ENCODE data around the gene KCNK5.
A peak's percentile ranks its signal among the peaks of the same experiment; 100 is the strongest.

The KCNK5 gene

DNA sequence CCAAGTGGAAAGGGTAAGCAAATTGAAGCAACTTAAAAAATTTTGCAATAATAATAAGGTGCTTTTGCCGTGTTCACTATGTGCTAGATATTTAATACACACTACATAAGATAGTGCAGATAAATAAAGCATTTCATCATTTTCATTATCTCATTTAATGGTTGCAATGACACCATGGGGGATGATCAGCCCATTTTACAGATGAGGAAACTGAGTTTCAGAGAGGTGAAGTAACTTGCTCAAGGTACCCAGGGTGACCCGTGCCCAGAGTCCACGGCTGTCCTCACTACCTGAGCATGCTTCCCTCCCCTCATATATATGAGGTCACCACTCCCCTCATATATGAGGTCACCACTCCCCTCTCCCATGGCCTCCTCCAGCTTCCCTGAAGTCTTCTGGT is 7.5 kb upstream of the KCNK5 start:
- H3K36me3 Mint-ChIP-seq (ENCODE audit: low read depth), result no peaks in the 10 kb centered on the region
- no peak overlapping the region for H3K27ac Mint-ChIP-seq
- no peak overlapping the region for H3K4me3 Mint-ChIP-seq
- peaks cover 3% of the 10 kb centered on the region for H3K4me1 Mint-ChIP-seq
- H3K27me3 Mint-ChIP-seq (ENCODE audit: low read depth), result peaks cover 7% of the 10 kb centered on the region
- TF ChIP-seq, protein P1, sequence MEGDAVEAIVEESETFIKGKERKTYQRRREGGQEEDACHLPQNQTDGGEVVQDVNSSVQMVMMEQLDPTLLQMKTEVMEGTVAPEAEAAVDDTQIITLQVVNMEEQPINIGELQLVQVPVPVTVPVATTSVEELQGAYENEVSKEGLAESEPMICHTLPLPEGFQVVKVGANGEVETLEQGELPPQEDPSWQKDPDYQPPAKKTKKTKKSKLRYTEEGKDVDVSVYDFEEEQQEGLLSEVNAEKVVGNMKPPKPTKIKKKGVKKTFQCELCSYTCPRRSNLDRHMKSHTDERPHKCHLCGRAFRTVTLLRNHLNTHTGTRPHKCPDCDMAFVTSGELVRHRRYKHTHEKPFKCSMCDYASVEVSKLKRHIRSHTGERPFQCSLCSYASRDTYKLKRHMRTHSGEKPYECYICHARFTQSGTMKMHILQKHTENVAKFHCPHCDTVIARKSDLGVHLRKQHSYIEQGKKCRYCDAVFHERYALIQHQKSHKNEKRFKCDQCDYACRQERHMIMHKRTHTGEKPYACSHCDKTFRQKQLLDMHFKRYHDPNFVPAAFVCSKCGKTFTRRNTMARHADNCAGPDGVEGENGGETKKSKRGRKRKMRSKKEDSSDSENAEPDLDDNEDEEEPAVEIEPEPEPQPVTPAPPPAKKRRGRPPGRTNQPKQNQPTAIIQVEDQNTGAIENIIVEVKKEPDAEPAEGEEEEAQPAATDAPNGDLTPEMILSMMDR (IDR thresholded peaks at IDR 0.05; ENCODE audit: unreplicated experiment in 3 of 3), result no peak
- H3K9me3 Mint-ChIP-seq, result no peaks in the 10 kb centered on the region

DNA sequence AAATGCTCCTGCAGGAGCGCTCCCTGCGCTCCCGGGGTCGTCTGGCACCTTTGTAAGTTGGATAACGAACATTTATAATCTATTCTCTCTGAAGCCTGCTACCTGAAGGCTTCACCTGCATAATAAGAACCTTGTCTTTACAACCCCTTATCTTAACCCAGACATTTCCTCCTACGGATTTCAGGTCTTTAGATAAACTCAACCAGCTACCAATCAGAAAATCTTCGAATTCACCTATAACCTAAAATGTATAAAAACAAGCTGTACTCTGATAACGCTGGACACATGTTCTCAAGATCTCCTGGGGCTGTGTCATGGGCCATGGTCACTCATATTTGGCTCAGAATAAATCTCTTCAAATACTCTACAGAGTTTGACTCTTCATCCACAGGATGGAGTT is 4.1 kb upstream of the KCNK5 start:
- peaks cover 16% of the 10 kb centered on the region for H3K4me1 Mint-ChIP-seq
- peak overlapping the region in 1 of 3 experiments; percentile 18 for H3K27ac Mint-ChIP-seq
- H3K36me3 Mint-ChIP-seq (ENCODE audit: low read depth), result no peaks in the 10 kb centered on the region
- no peaks in the 10 kb centered on the region for H3K9me3 Mint-ChIP-seq
- TF ChIP-seq, protein P1 (IDR thresholded peaks at IDR 0.05; ENCODE audit: unreplicated experiment in 3 of 3), result no peak
- peaks cover 29% of the 10 kb centered on the region for H3K27me3 Mint-ChIP-seq (ENCODE audit: low read depth)
- no peak overlapping the region for H3K4me3 Mint-ChIP-seq

DNA sequence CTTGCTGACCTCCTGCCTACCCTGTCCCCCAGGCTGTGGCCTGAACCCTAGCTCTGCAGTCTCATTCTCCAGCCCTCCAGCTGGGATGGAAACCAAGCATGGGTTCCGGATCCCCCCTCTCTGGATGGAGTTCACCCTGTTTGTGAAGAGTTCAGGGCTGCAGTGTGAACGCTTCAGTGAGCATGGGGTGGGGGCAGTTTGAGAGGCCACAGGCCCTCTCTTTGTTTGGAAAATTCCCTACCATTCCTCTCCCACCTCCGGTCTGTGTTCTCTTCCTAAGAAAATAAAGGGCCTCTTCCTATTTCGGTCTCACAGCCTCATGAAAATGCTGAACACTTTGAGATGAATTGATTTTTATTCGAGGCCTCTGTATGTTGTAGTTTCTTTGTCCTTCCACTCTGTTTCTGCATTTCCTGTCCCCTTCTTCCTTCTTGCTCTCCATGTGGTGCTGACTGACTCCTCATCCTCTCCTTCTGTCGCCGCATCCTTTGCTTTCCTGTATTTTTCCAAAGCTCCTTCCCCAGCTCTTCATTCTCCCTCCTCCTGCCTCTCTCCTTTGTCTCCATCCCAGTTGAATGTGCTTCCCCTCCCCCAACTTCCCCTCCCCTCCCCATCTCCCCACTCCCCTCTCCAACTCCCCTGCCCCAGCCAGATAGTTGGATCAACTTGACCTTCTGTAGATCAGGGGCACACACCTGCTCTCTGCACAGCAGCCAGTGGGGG is 2.4 kb upstream of the KCNK5 start:
- TF ChIP-seq, protein P1 (IDR thresholded peaks at IDR 0.05; ENCODE audit: unreplicated experiment in 3 of 3), result no peak
- peaks cover 25% of the 10 kb centered on the region for H3K4me1 Mint-ChIP-seq
- no peaks in the 10 kb centered on the region for H3K36me3 Mint-ChIP-seq (ENCODE audit: low read depth)
- peak overlapping the region; percentile 37 to 51 (median 47) for H3K4me3 Mint-ChIP-seq
- H3K9me3 Mint-ChIP-seq, result no peaks in the 10 kb centered on the region
- H3K27ac Mint-ChIP-seq, result peak overlapping the region; percentile 86 to 96 (median 89)
- peaks cover 34% of the 10 kb centered on the region for H3K27me3 Mint-ChIP-seq (ENCODE audit: low read depth)

DNA sequence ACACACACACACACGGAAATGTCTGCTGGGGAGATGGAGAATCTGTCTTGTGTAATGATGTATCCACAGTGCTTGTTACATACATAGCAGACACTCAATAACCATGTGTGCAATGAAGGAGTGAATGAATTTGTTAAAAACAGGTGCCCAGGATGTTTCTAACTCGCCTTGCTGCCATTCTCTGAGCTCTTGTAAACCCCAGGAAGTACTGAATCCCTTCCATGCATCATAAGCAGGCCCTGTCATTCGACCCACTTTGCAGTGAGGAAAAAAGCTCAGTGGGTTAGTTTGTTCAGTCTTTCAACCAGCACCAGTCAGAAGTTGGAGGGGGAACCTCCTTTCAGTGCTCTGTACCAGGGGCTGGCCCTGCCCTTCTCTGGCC is 1.4 kb upstream of the KCNK5 start:
- Mint-ChIP-seq H3K27ac (peak overlapping the region in 2 of 3 experiments; percentile 89 to 96), H3K36me3 (ENCODE audit: low read depth) (no peaks in the 10 kb centered on the region), H3K4me3 (peak overlapping the region; percentile 77 to 87 (median 79)), H3K9me3 (no peaks in the 10 kb centered on the region), H3K27me3 (ENCODE audit: low read depth) (peaks cover 35% of the 10 kb centered on the region), H3K4me1 (peaks cover 33% of the 10 kb centered on the region)
- TF ChIP-seq, protein P1 (IDR thresholded peaks at IDR 0.05; ENCODE audit: unreplicated experiment in 3 of 3), result no peak

GRCh38 chr6:39228111-39228971 is 934 bp downstream of the KCNK5 start:
- peaks cover 39% of the 10 kb centered on the region for H3K27me3 Mint-ChIP-seq (ENCODE audit: low read depth)
- peaks cover 6% of the 10 kb centered on the region for H3K36me3 Mint-ChIP-seq (ENCODE audit: low read depth)
- H3K9me3 Mint-ChIP-seq, result no peaks in the 10 kb centered on the region
- TF ChIP-seq, protein P1 (IDR thresholded peaks at IDR 0.05; ENCODE audit: unreplicated experiment in 3 of 3), result no peak
- H3K4me3 Mint-ChIP-seq, result peak overlapping the region; percentile 77 to 87 (median 79)
- H3K4me1 Mint-ChIP-seq, result peaks cover 53% of the 10 kb centered on the region
- peak overlapping the region in 1 of 3 experiments; percentile 35 for H3K27ac Mint-ChIP-seq
